ENCODE results near the gene RAB11FIP2. TPM values are rescaled to one million over a fixed set of nuclear protein-coding genes. Genes with fewer than 3 reads are reported as not detected.
A peak's percentile ranks its signal among the peaks of the same experiment; 100 is the strongest.

Gene RAB11FIP2
- total RNA-seq, 1 experiment from 2014 or later: 18.4 TPM

DNA sequence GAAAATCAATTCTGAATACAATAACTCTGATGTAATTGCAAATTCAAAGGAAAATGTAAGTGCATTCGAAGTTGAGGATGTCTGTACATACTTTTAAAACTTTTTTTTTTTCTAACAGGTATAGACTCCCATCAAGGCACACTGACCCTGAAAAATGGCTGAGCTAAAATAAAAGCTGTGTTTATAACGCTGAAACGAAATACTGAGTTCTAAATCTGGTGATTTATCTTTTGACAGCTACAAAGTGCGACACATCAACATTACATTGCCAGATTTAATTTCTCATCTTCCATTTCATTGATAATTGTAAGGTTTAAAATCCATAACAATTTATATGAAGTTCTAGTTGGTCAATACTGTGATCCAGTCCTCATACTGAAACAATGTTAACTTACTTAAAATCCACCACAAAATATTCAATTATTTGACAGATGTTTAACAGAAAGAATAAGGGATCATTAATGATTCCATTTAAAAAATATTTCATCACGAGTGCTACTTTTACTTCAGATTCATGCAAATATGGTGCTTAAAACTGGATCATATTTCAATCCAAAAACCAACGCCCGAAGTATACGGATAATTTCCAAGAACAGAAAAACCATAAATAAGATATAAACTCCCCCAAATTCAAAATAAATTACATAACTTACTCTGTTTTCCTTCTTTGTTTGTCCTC is 1.4 kb downstream of the RAB11FIP2 start:
- H3K23me2 ChIP-seq (ENCODE audit: insufficient read length, low read depth, low read length, poor library complexity, severe bottlenecking): peaks cover 5% of the 10 kb centered on the region
- Mint-ChIP-seq H3K9me3 (no peaks in the 10 kb centered on the region), H3K36me3 (ENCODE audit: insufficient read depth in 1 of 3, low read depth in 3 of 3) (no peaks in the 10 kb centered on the region), H3K4me1 (peaks cover 21 to 22% of the 10 kb centered on the region in 2 experiments), H3K27ac (peak overlapping the region in 2 of 3 experiments; percentile 74 to 87; a peak in 2 of 7 replicates), H3K27me3 (ENCODE audit: low read depth) (no peaks in the 10 kb centered on the region), H3K4me3 (peak overlapping the region; percentile 75 to 91)
- no peak overlapping the region for H2BK12ac ChIP-seq (ENCODE audit: insufficient read length, low read depth, low read length)
- H3K9ac ChIP-seq (ENCODE audit: extremely low read depth, insufficient read length, low read length): no peak overlapping the region
- H3T11ph ChIP-seq (ENCODE audit: low read length): no peak overlapping the region
- no peak overlapping the region for H3K23ac ChIP-seq (ENCODE audit: insufficient read length, low read depth, low read length)
- H3K4me1 ChIP-seq (ENCODE audit: insufficient read depth, low read length): no peaks in the 10 kb centered on the region
- no peak overlapping the region for H4K8ac ChIP-seq (replicated peaks; ENCODE audit: insufficient read length, low read depth, low read length)
- no peak overlapping the region for H4K5ac ChIP-seq (ENCODE audit: insufficient read length, low read depth, low read length)
- no peak for DNase-seq
- no peak overlapping the region for H3K56ac ChIP-seq (ENCODE audit: insufficient read length, low read depth, low read length)
- no peak overlapping the region for H2BK20ac ChIP-seq (ENCODE audit: low read depth, low read length, poor library complexity, severe bottlenecking)
- H4K91ac ChIP-seq (ENCODE audit: insufficient read length, low read depth, low read length): no peak overlapping the region
- H3K18ac ChIP-seq (ENCODE audit: insufficient read length, low read depth, low read length): no peak overlapping the region
- H4K20me1 ChIP-seq (ENCODE audit: control insufficient read depth, insufficient read depth, insufficient read length): no peaks in the 10 kb centered on the region
- H3K14ac ChIP-seq (ENCODE audit: insufficient read depth, low read length): no peak overlapping the region
- no peak overlapping the region for H3K4ac ChIP-seq (ENCODE audit: low read depth, low read length)
- no peaks in the 10 kb centered on the region for H3K27me3 ChIP-seq (ENCODE audit: insufficient read depth, low read length)
- no peak overlapping the region for H2BK120ac ChIP-seq (ENCODE audit: low read depth, low read length, poor library complexity, severe bottlenecking)
- H3K9me3 ChIP-seq (ENCODE audit: control insufficient read depth, low read depth, low read length): no peaks in the 10 kb centered on the region
- peak overlapping the region; percentile 97 for H3K4me2 ChIP-seq (ENCODE audit: insufficient read depth, insufficient read length, low read length)
- H2AK5ac ChIP-seq (ENCODE audit: insufficient read length, low read length): no peak overlapping the region
- 100% methylated on average over 3 of the region's 8 CpGs for WGBS (ENCODE audit: extremely low coverage, insufficient read length, low lambda C conversion rate)
- peaks cover 1% of the 10 kb centered on the region; the same call in 1 of the 2 replicates for H3K79me2 ChIP-seq (ENCODE audit: insufficient read depth, low read length)
- H3K27ac ChIP-seq (ENCODE audit: insufficient read length, low read depth, low read length): no peak overlapping the region
- H2BK5ac ChIP-seq (ENCODE audit: insufficient read length, low read length): no peak overlapping the region
- TF ChIP-seq, protein P1, sequence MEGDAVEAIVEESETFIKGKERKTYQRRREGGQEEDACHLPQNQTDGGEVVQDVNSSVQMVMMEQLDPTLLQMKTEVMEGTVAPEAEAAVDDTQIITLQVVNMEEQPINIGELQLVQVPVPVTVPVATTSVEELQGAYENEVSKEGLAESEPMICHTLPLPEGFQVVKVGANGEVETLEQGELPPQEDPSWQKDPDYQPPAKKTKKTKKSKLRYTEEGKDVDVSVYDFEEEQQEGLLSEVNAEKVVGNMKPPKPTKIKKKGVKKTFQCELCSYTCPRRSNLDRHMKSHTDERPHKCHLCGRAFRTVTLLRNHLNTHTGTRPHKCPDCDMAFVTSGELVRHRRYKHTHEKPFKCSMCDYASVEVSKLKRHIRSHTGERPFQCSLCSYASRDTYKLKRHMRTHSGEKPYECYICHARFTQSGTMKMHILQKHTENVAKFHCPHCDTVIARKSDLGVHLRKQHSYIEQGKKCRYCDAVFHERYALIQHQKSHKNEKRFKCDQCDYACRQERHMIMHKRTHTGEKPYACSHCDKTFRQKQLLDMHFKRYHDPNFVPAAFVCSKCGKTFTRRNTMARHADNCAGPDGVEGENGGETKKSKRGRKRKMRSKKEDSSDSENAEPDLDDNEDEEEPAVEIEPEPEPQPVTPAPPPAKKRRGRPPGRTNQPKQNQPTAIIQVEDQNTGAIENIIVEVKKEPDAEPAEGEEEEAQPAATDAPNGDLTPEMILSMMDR (conservative IDR thresholded peaks at IDR 0.05): no peak
- no peak overlapping the region for H2BK15ac ChIP-seq (ENCODE audit: low read depth, low read length)
- H2AFZ ChIP-seq (ENCODE audit: low read length): no peak overlapping the region
- no peaks in the 10 kb centered on the region for H3K79me1 ChIP-seq (ENCODE audit: insufficient read depth, low read depth, low read length, poor library complexity, severe bottlenecking)
